ENCODE results near the gene CHTOP.
A peak's percentile ranks its signal among the peaks of the same experiment; 100 is the strongest.

The CHTOP gene

GRCh38 chr1:153616917-153617311 lies 17.0 kb upstream of the CHTOP start:
- H3K27me3 ChIP-seq (ENCODE audit: insufficient read depth, low read length, poor library complexity): no peaks in the 10 kb centered on the region
- no peak for ATAC-seq (ENCODE audit: insufficient read depth, low read depth)
- H3K4me1 ChIP-seq (ENCODE audit: insufficient read depth, low read length): no peaks in the 10 kb centered on the region
- no peak overlapping the region for H3K4me2 ChIP-seq (ENCODE audit: insufficient read depth, low read length)
- no peaks in the 10 kb centered on the region for H3K9me3 ChIP-seq (ENCODE audit: insufficient read depth, low read length, severe bottlenecking)
- H3K27ac ChIP-seq (ENCODE audit: low read length): no peak overlapping the region
- no peaks in the 10 kb centered on the region; the same call in 1 of the 2 replicates for H4K20me1 ChIP-seq (ENCODE audit: insufficient read depth, low read length)
- H2AFZ ChIP-seq (ENCODE audit: low read depth, low read length): no peak overlapping the region
- H3K4me3 ChIP-seq (ENCODE audit: low read depth in 1 of 2, low read length in 2 of 2): no peak overlapping the region
- H3K79me2 ChIP-seq (ENCODE audit: insufficient read depth, low read length): no peaks in the 10 kb centered on the region
- H3K9ac ChIP-seq (ENCODE audit: low read depth, low read length): no peak overlapping the region
- H3K36me3 ChIP-seq (ENCODE audit: insufficient read depth, low read length): no peaks in the 10 kb centered on the region
- TF ChIP-seq EZH2 (IDR thresholded peaks at IDR 0.05; ENCODE audit: borderline replicate concordance, low read depth, low read length, severe bottlenecking): no peak
- no peak for DNase-seq

DNA sequence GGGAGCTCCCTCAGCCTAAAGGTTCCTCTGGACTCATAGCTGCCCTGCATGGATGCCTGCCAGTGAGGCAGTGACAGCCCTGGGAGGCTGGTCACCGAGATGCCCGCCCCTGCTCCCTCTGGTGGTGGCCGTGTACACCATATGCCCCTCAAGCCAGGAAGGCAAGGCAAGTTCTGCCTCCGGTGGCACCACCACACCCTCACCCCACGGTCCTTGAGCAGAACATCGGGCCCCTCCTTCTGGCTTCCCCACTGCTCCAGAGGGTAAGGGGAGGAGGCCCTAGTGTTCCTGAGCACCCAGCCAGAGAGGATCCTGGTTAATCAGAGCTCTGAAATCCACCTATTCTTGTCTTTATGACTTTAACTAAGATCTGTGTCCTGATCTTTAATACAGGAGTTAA lies 16.2 kb upstream of the CHTOP start:
- Histone ChIP-seq H3K27ac (ENCODE audit: low read length) (no peak overlapping the region), H3K36me3 (ENCODE audit: insufficient read depth, low read length) (no peaks in the 10 kb centered on the region), H3K9me3 (ENCODE audit: insufficient read depth, low read length, severe bottlenecking) (no peaks in the 10 kb centered on the region), H3K27me3 (ENCODE audit: insufficient read depth, low read length, poor library complexity) (no peaks in the 10 kb centered on the region), H3K79me2 (ENCODE audit: insufficient read depth, low read length) (no peaks in the 10 kb centered on the region), H3K4me2 (ENCODE audit: insufficient read depth, low read length) (no peak overlapping the region), H4K20me1 (ENCODE audit: insufficient read depth, low read length) (no peaks in the 10 kb centered on the region; the same call in 1 of the 2 replicates), H2AFZ (ENCODE audit: low read depth, low read length) (peak overlapping the region; percentile 17; the same call in 1 of the 2 replicates), H3K9ac (ENCODE audit: low read depth, low read length) (no peak overlapping the region), H3K4me1 (ENCODE audit: insufficient read depth, low read length) (no peaks in the 10 kb centered on the region), H3K4me3 (ENCODE audit: low read depth in 1 of 2, low read length in 2 of 2) (no peak overlapping the region)
- DNase-seq (peak; percentile 53), ATAC-seq (ENCODE audit: insufficient read depth, low read depth) (peak; percentile 83)
- no peak for TF ChIP-seq EZH2 (IDR thresholded peaks at IDR 0.05; ENCODE audit: borderline replicate concordance, low read depth, low read length, severe bottlenecking)
- TF ChIP-seq, protein P1, sequence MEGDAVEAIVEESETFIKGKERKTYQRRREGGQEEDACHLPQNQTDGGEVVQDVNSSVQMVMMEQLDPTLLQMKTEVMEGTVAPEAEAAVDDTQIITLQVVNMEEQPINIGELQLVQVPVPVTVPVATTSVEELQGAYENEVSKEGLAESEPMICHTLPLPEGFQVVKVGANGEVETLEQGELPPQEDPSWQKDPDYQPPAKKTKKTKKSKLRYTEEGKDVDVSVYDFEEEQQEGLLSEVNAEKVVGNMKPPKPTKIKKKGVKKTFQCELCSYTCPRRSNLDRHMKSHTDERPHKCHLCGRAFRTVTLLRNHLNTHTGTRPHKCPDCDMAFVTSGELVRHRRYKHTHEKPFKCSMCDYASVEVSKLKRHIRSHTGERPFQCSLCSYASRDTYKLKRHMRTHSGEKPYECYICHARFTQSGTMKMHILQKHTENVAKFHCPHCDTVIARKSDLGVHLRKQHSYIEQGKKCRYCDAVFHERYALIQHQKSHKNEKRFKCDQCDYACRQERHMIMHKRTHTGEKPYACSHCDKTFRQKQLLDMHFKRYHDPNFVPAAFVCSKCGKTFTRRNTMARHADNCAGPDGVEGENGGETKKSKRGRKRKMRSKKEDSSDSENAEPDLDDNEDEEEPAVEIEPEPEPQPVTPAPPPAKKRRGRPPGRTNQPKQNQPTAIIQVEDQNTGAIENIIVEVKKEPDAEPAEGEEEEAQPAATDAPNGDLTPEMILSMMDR (IDR thresholded peaks at IDR 0.05; ENCODE audit: borderline replicate concordance, extremely low read depth, low read length, poor library complexity, severe bottlenecking): peak; percentile 63

DNA sequence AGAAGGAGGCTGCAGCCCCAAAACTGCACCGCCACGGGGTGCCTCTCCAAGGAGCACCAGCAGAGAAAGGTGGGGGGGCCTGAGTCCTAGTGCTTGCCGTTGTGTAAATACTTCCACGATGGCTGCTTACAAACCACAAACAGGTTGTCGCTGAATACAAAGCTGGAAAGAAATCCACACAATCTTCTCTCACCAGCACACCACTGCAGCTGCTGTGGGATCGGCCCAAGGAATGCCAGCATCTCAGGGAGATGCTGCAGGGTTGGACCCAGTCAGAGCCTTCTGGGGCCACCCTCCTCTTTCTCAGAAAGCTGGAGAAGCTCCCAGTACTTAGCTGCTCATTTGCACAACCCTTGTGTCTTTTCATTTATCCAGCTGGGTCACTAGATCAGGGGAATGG lies 14.7 kb upstream of the CHTOP start:
- no peaks in the 10 kb centered on the region; the same call in 1 of the 2 replicates for H4K20me1 ChIP-seq (ENCODE audit: insufficient read depth, low read length)
- H3K36me3 ChIP-seq (ENCODE audit: insufficient read depth, low read length): no peaks in the 10 kb centered on the region
- H3K27me3 ChIP-seq (ENCODE audit: insufficient read depth, low read length, poor library complexity): no peaks in the 10 kb centered on the region
- no peak overlapping the region for H2AFZ ChIP-seq (ENCODE audit: low read depth, low read length)
- H3K9ac ChIP-seq (ENCODE audit: low read depth, low read length): no peak overlapping the region
- H3K4me1 ChIP-seq (ENCODE audit: insufficient read depth, low read length): no peaks in the 10 kb centered on the region
- no peak overlapping the region for H3K4me2 ChIP-seq (ENCODE audit: insufficient read depth, low read length)
- DNase-seq: no peak
- no peaks in the 10 kb centered on the region for H3K79me2 ChIP-seq (ENCODE audit: insufficient read depth, low read length)
- H3K27ac ChIP-seq (ENCODE audit: low read length): no peak overlapping the region
- no peak for ATAC-seq (ENCODE audit: insufficient read depth, low read depth)
- H3K9me3 ChIP-seq (ENCODE audit: insufficient read depth, low read length, severe bottlenecking): no peaks in the 10 kb centered on the region
- TF ChIP-seq, protein P1 (IDR thresholded peaks at IDR 0.05; ENCODE audit: borderline replicate concordance, extremely low read depth, low read length, poor library complexity, severe bottlenecking): no peak
- TF ChIP-seq EZH2 (IDR thresholded peaks at IDR 0.05; ENCODE audit: borderline replicate concordance, low read depth, low read length, severe bottlenecking): no peak
- no peak overlapping the region for H3K4me3 ChIP-seq (ENCODE audit: low read depth in 1 of 2, low read length in 2 of 2)

DNA sequence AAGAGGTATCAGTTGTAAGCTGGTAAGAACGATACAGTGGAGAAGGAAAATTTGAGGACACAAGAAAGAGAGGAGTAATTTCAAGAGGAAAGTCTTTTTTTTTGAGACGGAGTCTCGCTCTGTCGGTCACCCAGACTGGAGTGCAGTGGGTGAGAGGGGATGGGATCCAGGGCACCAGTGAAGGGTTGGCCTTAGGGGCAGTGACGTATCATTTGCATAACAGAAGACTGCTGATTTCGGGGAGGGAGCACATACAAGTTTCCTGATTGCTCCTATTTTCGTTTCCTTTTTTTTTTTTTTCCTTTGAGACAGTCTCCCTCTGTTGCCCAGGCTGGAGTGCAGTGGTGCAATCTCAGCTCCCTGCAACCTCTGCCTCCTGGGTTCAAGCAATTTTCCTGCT lies 10.8 kb upstream of the CHTOP start:
- peak overlapping the region; percentile 25; the same call in 1 of the 2 replicates for H2AFZ ChIP-seq (ENCODE audit: low read depth, low read length)
- H3K4me3 ChIP-seq (ENCODE audit: low read depth in 1 of 2, low read length in 2 of 2): no peak overlapping the region
- H3K79me2 ChIP-seq (ENCODE audit: insufficient read depth, low read length): no peaks in the 10 kb centered on the region
- no peak overlapping the region for H3K27ac ChIP-seq (ENCODE audit: low read length)
- H3K4me2 ChIP-seq (ENCODE audit: insufficient read depth, low read length): no peak overlapping the region
- no peaks in the 10 kb centered on the region for H4K20me1 ChIP-seq (ENCODE audit: insufficient read depth, low read length)
- TF ChIP-seq EZH2 (IDR thresholded peaks at IDR 0.05; ENCODE audit: borderline replicate concordance, low read depth, low read length, severe bottlenecking): no peak
- TF ChIP-seq, protein P1 (IDR thresholded peaks at IDR 0.05; ENCODE audit: borderline replicate concordance, extremely low read depth, low read length, poor library complexity, severe bottlenecking): no peak
- H3K9me3 ChIP-seq (ENCODE audit: insufficient read depth, low read length, severe bottlenecking): no peaks in the 10 kb centered on the region
- DNase-seq: no peak
- no peaks in the 10 kb centered on the region for H3K4me1 ChIP-seq (ENCODE audit: insufficient read depth, low read length)
- H3K36me3 ChIP-seq (ENCODE audit: insufficient read depth, low read length): no peaks in the 10 kb centered on the region
- no peaks in the 10 kb centered on the region for H3K27me3 ChIP-seq (ENCODE audit: insufficient read depth, low read length, poor library complexity)
- no peak overlapping the region for H3K9ac ChIP-seq (ENCODE audit: low read depth, low read length)
- ATAC-seq (ENCODE audit: insufficient read depth, low read depth): no peak

Data from DND-41 (cell line).